CD4-positive, alpha-beta T cell (primary cell): ENCODE results near the gene PRKCH. TPM values are rescaled to one million over a fixed set of nuclear protein-coding genes. Genes with fewer than 3 reads are reported as not detected.

Experiments
- ATAC-seq: fragments of 200-7000 bp; cut with Tn5 transposase; one replicate; pipeline ENCODE4 v1.10.0; 2022; ENCODE audit warnings: mild to moderate bottlenecking; ENCODE audit not compliant: poor library complexity
- CTCF ChIA-PET: fragments of 350-600 bp; sonication (Branson Sonifier 250); formaldehyde crosslinking; loops from one replicate; lab custom pipeline; 2021; ENCODE audit warnings: antibody characterized with exemption, inconsistent platforms; lab: Charles Lee
- POLR2A ChIA-PET: fragments of 350-600 bp; sonication (Branson Sonifier 250); formaldehyde crosslinking; loops from one replicate; lab custom pipeline; 2021; ENCODE audit warnings: antibody characterized with exemption, inconsistent platforms; lab: Charles Lee
- DNase-seq, 14 experiments: peaks; one replicate each; pipeline ENCODE4 v3.0.0-alpha.2; 2013 to 2020; ENCODE audit warnings: mixed read lengths in 2 of 14
- H3K27ac ChIP-seq, 2 donors: one replicate each; pipeline versions ENCODE4 v1.5.1 to v1.7.0; 2013; ENCODE audit warnings: low read length in 2 of 2, low read depth in 1 of 2, mild to moderate bottlenecking in 1 of 2
- H3K27me3 ChIP-seq, 2 experiments: 1 replicate in 1 of 2; 2 replicates in 1 of 2; pipeline versions ENCODE4 v1.6.1 to v1.7.0; 2013; ENCODE audit warnings: low read length in 2 of 2, control low read depth in 1 of 2, mild to moderate bottlenecking in 1 of 2, moderate library complexity in 1 of 2; ENCODE audit not compliant: insufficient read depth in 2 of 2, control insufficient read depth in 1 of 2
- H3K36me3 ChIP-seq: one replicate; pipeline ENCODE4 v1.6.1; 2013; ENCODE audit warnings: low read length, control low read depth; ENCODE audit not compliant: insufficient read depth
- H3K4me1 ChIP-seq: one replicate; pipeline ENCODE4 v1.6.1; 2013; ENCODE audit warnings: low read length, control low read depth; ENCODE audit not compliant: insufficient read depth
- H3K4me3 ChIP-seq: one replicate; pipeline ENCODE4 v1.5.1; 2013; ENCODE audit warnings: mild to moderate bottlenecking, low read length, moderate library complexity
- H3K9me3 ChIP-seq, 2 experiments: 1 replicate in 1 of 2; 2 replicates in 1 of 2; pipeline versions ENCODE4 v1.6.1 to v1.7.0; 2013; ENCODE audit warnings: low read length in 2 of 2, mild to moderate bottlenecking in 2 of 2, control low read depth in 1 of 2, moderate library complexity in 1 of 2; ENCODE audit not compliant: control insufficient read depth in 1 of 2, insufficient read depth in 1 of 2
- H3K27ac Mint-ChIP-seq: one replicate; pipeline ENCODE4 v1.8.0; 2020; ENCODE audit warnings: mixed read lengths
- H3K27me3 Mint-ChIP-seq: one replicate; pipeline ENCODE4 v1.8.0; 2021; ENCODE audit warnings: mixed read lengths
- H3K36me3 Mint-ChIP-seq: one replicate; pipeline ENCODE4 v1.8.0; 2021; ENCODE audit warnings: low read depth, mixed read lengths
- H3K4me1 Mint-ChIP-seq: one replicate; pipeline ENCODE4 v1.8.0; 2021; ENCODE audit warnings: low read depth, mixed read lengths
- H3K4me3 Mint-ChIP-seq: one replicate; pipeline ENCODE4 v1.8.0; 2020; ENCODE audit warnings: mild to moderate bottlenecking, mixed read lengths
- H3K9me3 Mint-ChIP-seq: one replicate; pipeline ENCODE4 v1.8.0; 2020; ENCODE audit warnings: mixed read lengths
- CTCF ChIP-seq: fragments of 200-600 bp; IDR thresholded peaks from one replicate; pipeline ENCODE4 v1.8.0; 2022; ENCODE audit warnings: antibody characterized with exemption, mild to moderate bottlenecking
- intact Hi-C, 2 experiments: fragments of 100-400 bp; cut with DNase I in 1 of 2; cut with micrococcal nuclease in 1 of 2; formaldehyde crosslinking; loops; one replicate each; pipeline versions ENCODE4 v1.15.1 to v1.9.0; 2023 to 2025; cut with DNase I, micrococcal nuclease
- total RNA-seq, 174 experiments: library from RNA in 2 of 174; stranded (reverse) in 2 of 174; gene quantifications; one replicate each; pipeline ENCODE4 v1.2.3 and lab custom pipeline; 2021 to 2026

The PRKCH gene
- total RNA-seq, 2 experiments from 2014 or later = 378 to 385 TPM

- ChIA-PET CTCF (interaction anchor here (1.6 kb wide), 1 partner anchor 171 kb away, joined by 3 read pairs; no protein-coding TSS in a partner anchor), POLR2A (interaction anchor here (1.8 kb wide), 1 partner anchor 10 kb away, joined by 6 read pairs; no protein-coding TSS in a partner anchor)
- no peak overlapping the region for H3K4me3 ChIP-seq
- H3K9me3 Mint-ChIP-seq = peaks cover 2% of the 10 kb centered on the region
- no peak for ATAC-seq
- peak overlapping the region; percentile 20 for H3K4me3 Mint-ChIP-seq
- TF ChIP-seq CTCF = no peak
- peaks cover 97% of the 10 kb centered on the region for H3K36me3 Mint-ChIP-seq
- no peak for DNase-seq
- peaks cover 68% of the 10 kb centered on the region for H3K4me1 ChIP-seq
- H3K9me3 ChIP-seq = no peaks in the 10 kb centered on the region
- intact Hi-C loops = no loop called here
- no peaks in the 10 kb centered on the region for H3K27me3 ChIP-seq
- H3K27me3 Mint-ChIP-seq = no peaks in the 10 kb centered on the region
- peaks cover 86% of the 10 kb centered on the region for H3K4me1 Mint-ChIP-seq
- peak overlapping the region; percentile 84 for H3K27ac Mint-ChIP-seq
- peaks cover 74% of the 10 kb centered on the region for H3K36me3 ChIP-seq
- H3K27ac ChIP-seq = peak overlapping the region in 1 of 2 donors; percentile 16
Observed at GRCh38 chr14:61468063-61468825, 146.9 kb downstream of the PRKCH start.

GRCh38 chr14:61469781-61470180 is 148.4 kb downstream of the PRKCH start:
- H3K9me3 Mint-ChIP-seq = peaks cover 2% of the 10 kb centered on the region
- Histone ChIP-seq H3K27me3 (no peaks in the 10 kb centered on the region), H3K4me3 (no peak overlapping the region), H3K4me1 (peaks cover 82% of the 10 kb centered on the region), H3K9me3 (no peaks in the 10 kb centered on the region), H3K27ac (peak overlapping the region; percentile 42 to 97), H3K36me3 (peaks cover 62% of the 10 kb centered on the region)
- H3K4me3 Mint-ChIP-seq = peak overlapping the region; percentile 87
- DNase-seq = no peak
- intact Hi-C loops = no loop called here
- H3K4me1 Mint-ChIP-seq = peaks cover 89% of the 10 kb centered on the region
- CTCF ChIA-PET = interaction anchor here (0.6 to 2.8 kb wide), 5 partner anchors 8 to 216 kb away, joined by 3 to 13 read pairs (median 6); no protein-coding TSS in a partner anchor
- no peak for TF ChIP-seq CTCF
- H3K27me3 Mint-ChIP-seq = no peaks in the 10 kb centered on the region
- POLR2A ChIA-PET = interaction anchor here (0.5 to 13.5 kb wide), 6 partner anchors 8 to 259 kb away, joined by 3 to 124 read pairs (median 5); partner anchors contain the start of gene TMEM30B
- ATAC-seq = no peak
- peaks cover 91% of the 10 kb centered on the region for H3K36me3 Mint-ChIP-seq
- peak overlapping the region; percentile 84 for H3K27ac Mint-ChIP-seq

- TF ChIP-seq CTCF = no peak
- ATAC-seq (no peak), DNase-seq (no peak)
- Histone ChIP-seq H3K4me1 (peaks cover 85% of the 10 kb centered on the region), H3K36me3 (peaks cover 58% of the 10 kb centered on the region), H3K9me3 (no peaks in the 10 kb centered on the region), H3K4me3 (no peak overlapping the region), H3K27ac (peak overlapping the region; percentile 42 to 97), H3K27me3 (no peaks in the 10 kb centered on the region)
- peaks cover 89% of the 10 kb centered on the region for H3K4me1 Mint-ChIP-seq
- ChIA-PET POLR2A (interaction anchor here (0.5 to 13.5 kb wide), 8 partner anchors 7 to 258 kb away, joined by 3 to 124 read pairs (median 5); no protein-coding TSS in a partner anchor), CTCF (interaction anchor here (0.9 to 2.8 kb wide), 4 partner anchors 9 to 32 kb away, joined by 4 to 13 read pairs (median 8); no protein-coding TSS in a partner anchor)
- intact Hi-C loops = no loop called here
- no peaks in the 10 kb centered on the region for H3K27me3 Mint-ChIP-seq
- H3K9me3 Mint-ChIP-seq = peaks cover 2% of the 10 kb centered on the region
- peaks cover 89% of the 10 kb centered on the region for H3K36me3 Mint-ChIP-seq
- peak overlapping the region; percentile 84 for H3K27ac Mint-ChIP-seq
- H3K4me3 Mint-ChIP-seq = peak overlapping the region; percentile 87
Observed at GRCh38 chr14:61470261-61470960, 149.0 kb downstream of the PRKCH start.
